ENCODE data around the gene LRRC4C. TPM values are rescaled to one million over a fixed set of nuclear protein-coding genes. Genes with fewer than 3 reads are reported as not detected.
"Not testable (repeated sequence)": the region's sequence is repeated elsewhere in the genome, so short reads cannot be mapped to it uniquely, and the experiment has no call there.

LRRC4C gene
- polyA plus RNA-seq, 1 experiment, result 0.02 TPM

DNA sequence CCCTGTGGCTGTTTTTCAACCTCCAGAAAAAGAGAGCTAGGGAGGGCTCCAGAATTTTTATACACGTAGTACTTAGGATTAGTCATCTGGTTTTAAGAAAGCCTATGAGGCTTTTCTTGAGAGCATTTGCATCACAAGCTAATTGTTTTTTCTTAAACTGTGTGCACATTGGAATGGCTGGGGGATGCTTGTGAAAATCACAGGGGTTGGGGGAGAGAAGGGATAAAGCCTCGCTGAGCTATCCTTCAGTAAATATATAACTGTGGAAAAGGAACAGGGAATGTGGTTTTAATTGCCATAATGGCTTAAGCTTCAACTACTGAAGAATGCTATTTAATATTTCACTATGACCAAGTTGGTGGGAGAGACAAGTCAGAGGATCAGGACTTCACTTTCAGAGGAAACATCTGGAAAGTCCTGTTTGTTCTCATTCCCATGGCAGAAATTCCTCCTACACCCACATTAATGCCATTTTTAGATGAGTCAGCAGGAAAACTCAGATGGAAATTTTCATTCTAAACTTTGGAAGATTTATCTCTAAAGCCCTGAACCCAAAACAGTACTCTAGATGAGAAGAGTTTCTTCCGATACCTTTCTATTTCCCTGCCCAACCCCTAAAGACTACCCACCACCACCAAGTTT, 591.3 kb downstream of the LRRC4C start:
- no peak overlapping the region for H3K4me3 ChIP-seq (ENCODE audit: low read depth, low read length)
- DNase-seq (ENCODE audit: low read depth, low spot score), result no peak
- no peak overlapping the region for H3K27ac ChIP-seq (ENCODE audit: low read depth, low read length)
- ChIA-PET POLR2A (no interaction called here), CTCF (no interaction called here)
- TF ChIP-seq, protein P1, sequence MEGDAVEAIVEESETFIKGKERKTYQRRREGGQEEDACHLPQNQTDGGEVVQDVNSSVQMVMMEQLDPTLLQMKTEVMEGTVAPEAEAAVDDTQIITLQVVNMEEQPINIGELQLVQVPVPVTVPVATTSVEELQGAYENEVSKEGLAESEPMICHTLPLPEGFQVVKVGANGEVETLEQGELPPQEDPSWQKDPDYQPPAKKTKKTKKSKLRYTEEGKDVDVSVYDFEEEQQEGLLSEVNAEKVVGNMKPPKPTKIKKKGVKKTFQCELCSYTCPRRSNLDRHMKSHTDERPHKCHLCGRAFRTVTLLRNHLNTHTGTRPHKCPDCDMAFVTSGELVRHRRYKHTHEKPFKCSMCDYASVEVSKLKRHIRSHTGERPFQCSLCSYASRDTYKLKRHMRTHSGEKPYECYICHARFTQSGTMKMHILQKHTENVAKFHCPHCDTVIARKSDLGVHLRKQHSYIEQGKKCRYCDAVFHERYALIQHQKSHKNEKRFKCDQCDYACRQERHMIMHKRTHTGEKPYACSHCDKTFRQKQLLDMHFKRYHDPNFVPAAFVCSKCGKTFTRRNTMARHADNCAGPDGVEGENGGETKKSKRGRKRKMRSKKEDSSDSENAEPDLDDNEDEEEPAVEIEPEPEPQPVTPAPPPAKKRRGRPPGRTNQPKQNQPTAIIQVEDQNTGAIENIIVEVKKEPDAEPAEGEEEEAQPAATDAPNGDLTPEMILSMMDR (IDR thresholded peaks at IDR 0.05; ENCODE audit: low read depth, low read length), result no peak
- H3K9me3 ChIP-seq (ENCODE audit: control insufficient read depth, insufficient read depth, low read length), result no peaks in the 10 kb centered on the region
- no peaks in the 10 kb centered on the region for H3K27me3 ChIP-seq (ENCODE audit: control insufficient read depth, insufficient read depth, low read length)

DNA sequence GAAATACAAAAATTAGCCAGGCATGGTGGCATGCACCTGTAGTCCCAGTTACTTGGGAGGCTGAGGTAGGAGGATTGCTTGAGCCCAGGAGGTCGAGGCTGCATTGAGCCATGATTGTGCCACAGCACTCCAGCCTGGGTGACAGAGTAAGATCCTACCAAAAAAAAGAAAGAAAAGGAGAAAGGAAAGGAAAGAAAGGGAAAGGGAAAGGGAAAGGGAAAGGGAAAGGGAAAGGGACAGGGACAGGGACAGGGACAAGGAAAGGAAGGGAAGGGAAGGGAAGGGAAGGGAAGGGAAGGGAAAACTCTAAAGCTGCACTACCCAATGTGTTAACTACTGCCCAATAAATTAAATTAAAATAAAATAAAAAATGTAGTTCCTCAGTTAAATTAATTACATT, 601.7 kb downstream of the LRRC4C start:
- POLR2A ChIA-PET; CTCF ChIA-PET; H3K27me3 ChIP-seq (ENCODE audit: control insufficient read depth, insufficient read depth, low read length); H3K4me3 ChIP-seq (ENCODE audit: low read depth, low read length); H3K27ac ChIP-seq (ENCODE audit: low read depth, low read length); DNase-seq (ENCODE audit: low read depth, low spot score); H3K9me3 ChIP-seq (ENCODE audit: control insufficient read depth, insufficient read depth, low read length): not testable (repeated sequence)

DNA sequence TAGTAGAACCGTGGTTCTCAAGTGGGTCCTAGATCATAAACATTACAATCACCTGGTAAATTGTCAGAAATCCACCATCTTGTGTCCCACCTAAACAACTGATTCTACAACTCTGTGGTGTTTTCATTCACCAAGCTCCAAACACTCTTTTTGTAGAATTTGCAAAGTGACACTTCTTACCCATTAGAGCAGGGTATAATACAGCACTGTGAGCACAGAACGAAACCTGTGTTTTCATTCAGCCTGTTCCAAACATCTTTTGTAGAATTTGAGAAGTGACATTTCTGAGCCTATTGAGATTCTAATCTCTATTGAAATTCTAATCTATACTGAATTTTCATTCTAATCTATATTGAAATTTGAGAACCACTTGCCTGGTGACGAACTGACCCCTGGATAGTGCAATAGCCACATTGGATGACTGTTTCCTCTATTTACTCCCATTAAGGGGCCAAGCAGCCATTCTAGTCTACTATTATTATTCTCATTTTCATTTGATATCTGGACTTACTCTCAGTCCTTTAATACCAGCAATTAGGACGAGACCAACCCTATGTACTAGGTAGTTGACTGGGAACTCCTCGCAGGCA, 616.6 kb downstream of the LRRC4C start:
- CTCF ChIA-PET, result no interaction called here
- POLR2A ChIA-PET, result no interaction called here
- TF ChIP-seq, protein P1 (IDR thresholded peaks at IDR 0.05; ENCODE audit: low read depth, low read length), result no peak

DNA sequence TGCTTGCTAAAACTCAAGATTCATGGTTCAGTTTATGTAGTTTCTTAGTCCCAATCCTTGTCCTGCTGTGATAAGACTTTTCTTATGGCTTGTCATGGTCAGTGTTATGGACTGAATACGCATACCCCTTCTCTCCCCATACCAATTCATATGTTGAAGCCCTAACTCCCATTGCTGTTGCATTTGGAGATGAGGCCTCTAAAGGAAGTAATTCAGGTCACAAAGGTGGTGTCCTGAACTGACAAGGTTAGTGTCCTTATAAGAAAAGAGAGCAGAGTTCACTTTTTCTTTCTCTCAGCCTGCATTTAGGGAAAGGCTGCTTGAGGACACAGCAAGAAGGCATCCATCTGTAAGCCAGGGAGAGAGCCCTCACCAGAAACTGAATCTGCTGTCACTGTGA, 618.2 kb downstream of the LRRC4C start:
- Histone ChIP-seq H3K4me3 (ENCODE audit: low read depth, low read length) (no peak overlapping the region), H3K27ac (ENCODE audit: low read depth, low read length) (no peak overlapping the region), H3K9me3 (ENCODE audit: control insufficient read depth, insufficient read depth, low read length) (peaks cover 6% of the 10 kb centered on the region), H3K27me3 (ENCODE audit: control insufficient read depth, insufficient read depth, low read length) (no peaks in the 10 kb centered on the region)
- TF ChIP-seq, protein P1 (IDR thresholded peaks at IDR 0.05; ENCODE audit: low read depth, low read length), result no peak
- ChIA-PET POLR2A (no interaction called here), CTCF (no interaction called here)
- no peak for DNase-seq (ENCODE audit: low read depth, low spot score)

More for the DNA sequence above, 616.6 kb downstream of the LRRC4C start:
- Histone ChIP-seq H3K27me3 (ENCODE audit: control insufficient read depth, insufficient read depth, low read length) (no peaks in the 10 kb centered on the region), H3K27ac (ENCODE audit: low read depth, low read length) (no peak overlapping the region), H3K9me3 (ENCODE audit: control insufficient read depth, insufficient read depth, low read length) (peaks cover 2% of the 10 kb centered on the region), H3K4me3 (ENCODE audit: low read depth, low read length) (no peak overlapping the region)
- DNase-seq (ENCODE audit: low read depth, low spot score), result no peak

DNA sequence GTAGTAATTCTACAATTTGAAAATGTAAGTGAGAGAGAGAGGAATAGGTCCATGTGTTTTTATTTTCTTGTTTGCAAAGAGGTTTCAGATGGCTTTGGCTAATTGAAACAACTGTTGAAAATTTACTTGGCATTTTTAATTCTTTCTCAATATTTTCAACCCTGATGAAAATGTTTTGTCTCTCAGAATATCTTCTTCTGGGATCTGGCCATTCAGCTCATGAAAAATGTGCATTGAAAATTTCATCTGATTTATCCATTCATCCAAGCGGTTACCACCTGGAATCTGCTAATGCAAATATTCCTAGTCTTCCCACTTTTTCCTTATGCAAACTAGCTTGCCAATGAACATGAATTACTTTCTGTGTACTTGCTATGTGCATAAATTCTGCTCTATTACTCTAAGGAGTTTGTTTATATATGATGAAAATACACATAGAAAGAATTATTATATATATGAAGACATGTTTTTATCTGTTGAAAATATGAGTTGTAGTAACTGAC, 621.2 kb downstream of the LRRC4C start:
- DNase-seq (ENCODE audit: low read depth, low spot score), result no peak
- Histone ChIP-seq H3K27ac (ENCODE audit: low read depth, low read length) (no peak overlapping the region), H3K9me3 (ENCODE audit: control insufficient read depth, insufficient read depth, low read length) (peaks cover 6% of the 10 kb centered on the region), H3K27me3 (ENCODE audit: control insufficient read depth, insufficient read depth, low read length) (no peaks in the 10 kb centered on the region), H3K4me3 (ENCODE audit: low read depth, low read length) (no peak overlapping the region)
- ChIA-PET CTCF (no interaction called here), POLR2A (no interaction called here)
- TF ChIP-seq, protein P1 (IDR thresholded peaks at IDR 0.05; ENCODE audit: low read depth, low read length), result no peak

Measured in AG04450 (cell line).